IMR-90 (cell line): ENCODE data around the gene RAD51B. TPM values are rescaled to one million over a fixed set of nuclear protein-coding genes. Genes with fewer than 3 reads are reported as not detected.

ENCODE experiments used
- ATAC-seq: fragments of 200-7000 bp; cut with Tn5 transposase; 2 replicates; pipeline ENCODE4 v1.9.1; 2020; ENCODE audit warnings: low read depth, mild to moderate bottlenecking, moderate library complexity
- BruUV-seq: library from RNA; stranded (reverse); fragments of 400-500 nt; replicated peaks from 2 replicates; lab custom pipeline; 2021; lab: Mats Ljungman, UMichigan
- CTCF ChIA-PET: fragments of 300-600 bp; formaldehyde crosslinking; extraction: SDS; loops from one replicate; lab custom pipeline; 2021; ENCODE audit warnings: antibody characterized with exemption; lab: Yijun Ruan, JAX
- POLR2A ChIA-PET: fragments of 300-600 bp; sonication (Branson Sonifier 250); formaldehyde crosslinking; loops from one replicate; lab custom pipeline; 2022; ENCODE audit warnings: antibody characterized with exemption; ENCODE audit not compliant: unreplicated experiment; lab: Charles Lee
- DNase-seq: peaks from one replicate; pipeline ENCODE4 v3.0.0; 2013
- H2AFZ ChIP-seq: replicated peaks from 2 replicates; pipeline ENCODE3; 2013; ENCODE audit warnings: low read length, mild to moderate bottlenecking; ENCODE audit not compliant: poor library complexity
- H2AK5ac ChIP-seq: 2 replicates; pipeline ENCODE4 v1.6.1; 2013; ENCODE audit warnings: low read depth, low read length, inconsistent platforms
- H2AK9ac ChIP-seq: replicated peaks from 2 replicates; pipeline ENCODE3; 2013; ENCODE audit warnings: mild to moderate bottlenecking, low read depth, low read length, moderate library complexity; ENCODE audit not compliant: poor library complexity
- H2BK120ac ChIP-seq: 2 replicates; pipeline ENCODE4 v1.6.1; 2013; ENCODE audit warnings: low read depth, low read length, inconsistent platforms
- H2BK15ac ChIP-seq: 3 replicates; pipeline ENCODE4 v1.6.1; 2013; ENCODE audit warnings: low read depth, low read length, inconsistent platforms
- H2BK20ac ChIP-seq: 2 replicates; pipeline ENCODE4 v1.6.1; 2013; ENCODE audit warnings: low read depth, mild to moderate bottlenecking, inconsistent platforms, low read length, moderate library complexity
- H2BK5ac ChIP-seq: 2 replicates; pipeline ENCODE4 v1.6.1; 2013; ENCODE audit warnings: mild to moderate bottlenecking, low read depth, low read length, inconsistent platforms; ENCODE audit not compliant: poor library complexity, severe bottlenecking
- H3K14ac ChIP-seq: replicated peaks from 2 replicates; pipeline ENCODE4 v1.6.1; 2013; ENCODE audit warnings: low read depth, low read length, inconsistent platforms
- H3K18ac ChIP-seq: 2 replicates; pipeline ENCODE4 v1.6.1; 2013; ENCODE audit warnings: low read depth, low read length, control low read depth
- H3K23ac ChIP-seq: 2 replicates; pipeline ENCODE4 v1.6.1; 2013; ENCODE audit warnings: low read depth, low read length, inconsistent platforms
- H3K27ac ChIP-seq: 2 replicates; pipeline ENCODE4 v1.5.1; 2013; ENCODE audit warnings: mild to moderate bottlenecking, control low read depth, low read length; ENCODE audit not compliant: insufficient read depth
- H3K27me3 ChIP-seq: 2 replicates; pipeline ENCODE4 v1.6.1; 2013; ENCODE audit warnings: low read length; ENCODE audit not compliant: control insufficient read depth, insufficient read depth
- H3K36me3 ChIP-seq: 2 replicates; pipeline ENCODE4 v1.6.1; 2013; ENCODE audit warnings: low read length, mixed read lengths; ENCODE audit not compliant: control insufficient read depth, insufficient read depth
- H3K4ac ChIP-seq: 2 replicates; pipeline ENCODE4 v1.6.1; 2013; ENCODE audit warnings: low read depth, low read length, inconsistent platforms
- H3K4me1 ChIP-seq: 2 replicates; pipeline ENCODE4 v1.6.1; 2013; ENCODE audit warnings: low read length, mixed read lengths; ENCODE audit not compliant: control insufficient read depth, insufficient read depth
- H3K4me2 ChIP-seq: 2 replicates; pipeline ENCODE4 v1.6.1; 2013; ENCODE audit warnings: low read depth, mild to moderate bottlenecking, control low read depth, low read length, moderate library complexity
- H3K4me3 ChIP-seq: 2 replicates; pipeline ENCODE4 v1.5.1; 2013; ENCODE audit warnings: low read depth, mild to moderate bottlenecking, control low read depth, low read length, moderate library complexity; ENCODE audit not compliant: insufficient read depth
- H3K56ac ChIP-seq: 2 replicates; pipeline ENCODE4 v1.6.1; 2013; ENCODE audit warnings: low read length, inconsistent platforms; ENCODE audit not compliant: insufficient read depth; ENCODE audit errors: extremely low read depth
- H3K79me1 ChIP-seq, 2 experiments: 2 replicates each; pipeline ENCODE4 v1.6.1; 2013; ENCODE audit warnings: low read length in 2 of 2, inconsistent platforms in 1 of 2, low read depth in 1 of 2
- H3K9ac ChIP-seq: 2 replicates; pipeline ENCODE4 v1.6.1; 2013; ENCODE audit warnings: low read depth, low read length, control low read depth
- H3K9me1 ChIP-seq: 2 replicates; pipeline ENCODE4 v1.6.1; 2013; ENCODE audit warnings: low read length, inconsistent platforms; ENCODE audit not compliant: insufficient read depth
- H3K9me3 ChIP-seq: 2 replicates; pipeline ENCODE4 v1.6.1; 2013; ENCODE audit warnings: low read length; ENCODE audit not compliant: control insufficient read depth, insufficient read depth
- H4K20me1 ChIP-seq: 2 replicates; pipeline ENCODE4 v1.6.1; 2013; ENCODE audit warnings: low read length, inconsistent platforms; ENCODE audit not compliant: insufficient read depth
- H4K5ac ChIP-seq: 2 replicates; pipeline ENCODE4 v1.6.1; 2013; ENCODE audit warnings: mild to moderate bottlenecking, low read depth, low read length, control low read depth
- H4K8ac ChIP-seq, 2 experiments: 2 replicates each; pipeline ENCODE4 v1.6.1; 2013; ENCODE audit warnings: low read depth in 2 of 2, low read length in 2 of 2, control low read depth in 1 of 2, inconsistent platforms in 1 of 2
- H4K91ac ChIP-seq: 2 replicates; pipeline ENCODE4 v1.6.1; 2013; ENCODE audit warnings: low read depth, low read length, inconsistent platforms; ENCODE audit not compliant: insufficient read depth
- BHLHE40 ChIP-seq: fragments of 150-350 bp; IDR thresholded peaks from 2 replicates; pipeline ENCODE4 v1.6.1; 2016; ENCODE audit warnings: mild to moderate bottlenecking, low read depth, low read length
- CEBPB ChIP-seq: IDR thresholded peaks from 2 replicates; pipeline ENCODE4 v1.6.1; 2012; ENCODE audit warnings: low read depth, low read length, improper control_type of control experiment
- ELK1 ChIP-seq: fragments of 150-350 bp; IDR thresholded peaks from 2 replicates; pipeline ENCODE4 v1.6.1; 2016; ENCODE audit warnings: low read depth, mild to moderate bottlenecking, low read length, moderate library complexity, borderline replicate concordance
- FOS ChIP-seq: fragments of 150-350 bp; IDR thresholded peaks from 2 replicates; pipeline ENCODE4 v1.6.1; 2016; ENCODE audit warnings: low read depth, low read length
- MAFK ChIP-seq: IDR thresholded peaks from 2 replicates; pipeline ENCODE4 v1.6.1; 2012; ENCODE audit warnings: low read depth, low read length, improper control_type of control experiment
- NFE2L2 ChIP-seq: fragments of 150-350 bp; IDR thresholded peaks from 2 replicates; pipeline ENCODE4 v1.6.1; 2016; ENCODE audit warnings: low read depth, mild to moderate bottlenecking, low read length
- POLR2A ChIP-seq: IDR thresholded peaks from 2 replicates; pipeline ENCODE4 v1.6.1; 2012; ENCODE audit warnings: mild to moderate bottlenecking, low read depth, low read length
- SMC3 ChIP-seq: fragments of 150-350 bp; IDR thresholded peaks from 2 replicates; pipeline ENCODE4 v1.6.1; 2016; ENCODE audit warnings: low read depth, mild to moderate bottlenecking, antibody characterized with exemption, low read length, moderate library complexity
- USF2 ChIP-seq: fragments of 150-350 bp; IDR thresholded peaks from 2 replicates; pipeline ENCODE4 v1.6.1; 2017; ENCODE audit warnings: mild to moderate bottlenecking, antibody characterized with exemption, low read length, low read depth
- dilution Hi-C: fragments of 300-500 bp; cut with HindIII; formaldehyde crosslinking; loops from one replicate; pipeline ENCODE4 v1.14.3; 2018; ENCODE audit warnings: low sequenced_read_pairs; ENCODE audit not compliant: unreplicated experiment
- in situ Hi-C: fragments of 300-500 bp; cut with MboI; formaldehyde crosslinking; loops from 3 replicates; pipeline ENCODE4 v1.14.3; 2019; ENCODE audit warnings: low sequenced_read_pairs, inconsistent platforms, mixed read lengths
- intact Hi-C: fragments of 100-400 bp; cut with micrococcal nuclease; formaldehyde crosslinking; loops from 2 replicates; pipeline ENCODE4 v1.10.0; 2022
- polyA plus RNA-seq, 3 experiments: library from polyadenylated mRNA; depleted of rRNA; stranded (reverse); fragments of >200 nt; gene quantifications; 2 replicates each; pipeline ENCODE4 v1.2.3, GENCODE V29; 2012; ENCODE audit warnings: low replicate concordance in 1 of 3
- total RNA-seq: library from RNA; depleted of rRNA; stranded (reverse); fragments of >200 nt; gene quantifications from 2 replicates; pipeline ENCODE4 v1.2.3, GENCODE V29; 2012

The RAD51B gene
- total and polyA plus RNA-seq, 2 of the 4 experiments (the other 2 are of a cell fraction), result 5.1 to 18.8 TPM

DNA sequence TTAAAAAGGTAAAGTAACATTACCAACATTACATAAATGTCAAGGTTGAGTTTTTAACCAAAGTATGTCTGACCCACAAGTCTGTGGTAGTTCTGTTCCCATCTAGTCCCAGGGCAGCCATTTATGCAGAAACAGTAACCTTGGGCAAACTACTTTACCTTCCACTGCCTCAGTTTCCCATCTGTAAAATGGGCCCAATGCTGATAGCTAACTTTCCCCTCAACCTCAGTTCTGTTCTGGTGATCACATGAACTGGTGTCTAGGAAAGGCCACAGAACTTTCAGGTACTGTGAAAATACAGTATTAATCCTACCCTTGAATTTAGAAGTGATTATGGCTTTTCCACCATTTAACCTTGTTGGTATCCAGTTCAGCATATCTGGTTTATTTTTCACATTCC is 859.7 kb downstream of the RAD51B start:
- no peaks in the 10 kb centered on the region for H3K27me3 ChIP-seq
- BruUV-seq, result no TSS peak
- H4K20me1 ChIP-seq, result no peaks in the 10 kb centered on the region

More for the DNA sequence above, 859.7 kb downstream of the RAD51B start:
- H2AK9ac ChIP-seq, result no peak overlapping the region
- H3K36me3 ChIP-seq, result no peaks in the 10 kb centered on the region
- TF ChIP-seq BHLHE40, result no peak
- TF ChIP-seq FOS, result no peak
- TF ChIP-seq NFE2L2, result no peak
- no peak for TF ChIP-seq CEBPB
- TF ChIP-seq POLR2A, result no peak
- no peak for TF ChIP-seq SMC3
- no peak for TF ChIP-seq MAFK
- no peak for TF ChIP-seq USF2
- TF ChIP-seq ELK1, result no peak
- peaks cover 23% of the 10 kb centered on the region for H3K4me1 ChIP-seq
- peak overlapping the region; percentile 24; the same call in 1 of the 2 replicates for H2BK20ac ChIP-seq
- no peak overlapping the region for H2BK120ac ChIP-seq
- H3K23ac ChIP-seq, result no peak overlapping the region
- peaks cover 0 to 5% of the 10 kb centered on the region in 2 experiments; a peak in 1 of 4 replicates for H3K79me1 ChIP-seq
- peaks cover 29% of the 10 kb centered on the region for H3K9me1 ChIP-seq
- ATAC-seq (no peak), DNase-seq (no peak)
- H2BK5ac ChIP-seq, result no peak overlapping the region
- in situ Hi-C loops, result no loop called here
- peak overlapping the region; percentile 77; the same call in 1 of the 2 replicates for H2AK5ac ChIP-seq
- no peak overlapping the region for H3K4me2 ChIP-seq
- no peak overlapping the region for H4K5ac ChIP-seq
- 0 out of 2 replicates have a peak overlapping the region, but pooled peaks have one; percentile 43 for H3K14ac ChIP-seq
- H3K4me3 ChIP-seq, result no peak overlapping the region
- H3K4ac ChIP-seq, result 0 out of 2 replicates have a peak overlapping the region, but pooled peaks have one; percentile 11
- intact Hi-C loops, result no loop called here
- no peak overlapping the region; the same call in 1 of the 2 replicates for H4K91ac ChIP-seq
- ChIA-PET CTCF (interaction anchor here (1.2 kb wide), 1 partner anchor 381 kb away, joined by 3 read pairs; no protein-coding TSS in a partner anchor), POLR2A (interaction anchor here (1.2 kb wide), 1 partner anchor 381 kb away, joined by 4 read pairs; no protein-coding TSS in a partner anchor)
- no peaks in the 10 kb centered on the region for H3K9me3 ChIP-seq
- no peak overlapping the region for H3K27ac ChIP-seq
- no peak overlapping the region for H4K8ac ChIP-seq
- no peak overlapping the region; the same call in 2 of the 3 replicates for H2BK15ac ChIP-seq
- H3K56ac ChIP-seq, result no peak overlapping the region
- dilution Hi-C loops, result no loop called here
- H2AFZ ChIP-seq, result no peak overlapping the region
- no peak overlapping the region for H3K9ac ChIP-seq
- no peak overlapping the region for H3K18ac ChIP-seq
